ENCODE data around the gene ATP2B1.

Gene ATP2B1

GRCh38 chr12:89650239-89650638 is 58.4 kb downstream of the ATP2B1 start:
- DNase-seq, result no peak

GRCh38 chr12:89649820-89650219 is 58.8 kb downstream of the ATP2B1 start:
- no peak for DNase-seq

GRCh38 chr12:89649139-89649538 is 59.5 kb downstream of the ATP2B1 start:
- DNase-seq, result no peak

GRCh38 chr12:89648211-89648930 is 60.3 kb downstream of the ATP2B1 start:
- DNase-seq, result no peak

DNA sequence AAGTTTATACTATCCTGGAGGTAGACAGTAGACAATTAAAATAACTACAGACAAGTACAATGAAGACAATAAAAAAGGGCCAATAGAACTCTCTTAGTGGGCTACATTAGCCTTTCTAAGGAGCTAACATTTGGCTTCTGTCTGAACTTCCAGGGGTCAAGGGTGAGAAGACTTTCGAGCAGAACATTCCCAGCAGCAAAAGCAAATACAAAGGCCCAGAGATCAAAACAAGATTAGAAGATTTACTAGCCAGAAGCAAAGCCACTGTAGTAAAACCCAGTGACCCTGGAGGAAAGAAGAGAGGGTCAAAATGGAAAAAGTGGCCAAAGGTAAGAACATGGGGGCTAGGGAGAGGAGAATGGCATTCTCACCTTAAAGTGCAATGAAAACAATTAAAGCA is 63.2 kb downstream of the ATP2B1 start:
- no peak for DNase-seq

DNA sequence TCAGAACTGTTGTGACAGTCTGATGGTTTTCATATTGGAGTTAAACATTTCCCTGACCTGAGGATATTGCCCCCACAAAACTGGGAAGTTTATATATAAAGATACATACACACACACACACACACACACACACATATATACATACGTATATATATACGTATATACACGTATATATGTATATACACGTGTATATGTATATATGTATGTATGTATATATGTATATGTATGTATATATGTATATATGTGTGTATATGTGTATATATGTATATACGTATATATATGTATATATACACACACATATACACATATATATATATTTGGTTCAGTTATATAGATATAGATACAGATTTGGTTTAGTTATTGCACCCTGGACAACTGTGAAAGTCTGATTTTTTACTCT is 65.7 kb downstream of the ATP2B1 start:
- DNase-seq, result no peak

DNA sequence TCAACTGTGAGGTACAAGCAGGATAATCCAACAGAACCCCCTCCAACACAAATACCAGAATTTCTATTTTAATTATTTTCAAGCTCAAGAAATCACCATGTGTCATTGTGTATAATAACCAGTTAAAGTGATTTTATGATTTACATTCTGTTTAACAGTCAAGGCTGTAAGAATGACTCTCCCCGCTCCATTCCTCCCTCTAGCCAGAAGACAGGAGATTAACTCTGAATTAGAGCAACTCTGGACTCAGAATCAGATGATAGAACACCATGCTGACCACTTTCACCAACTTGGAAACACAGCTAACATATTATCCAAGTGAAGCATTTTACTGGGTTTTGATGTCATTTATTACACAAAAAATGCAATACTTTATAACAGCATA is 71.9 kb downstream of the ATP2B1 start:
- no peak for DNase-seq

DNA sequence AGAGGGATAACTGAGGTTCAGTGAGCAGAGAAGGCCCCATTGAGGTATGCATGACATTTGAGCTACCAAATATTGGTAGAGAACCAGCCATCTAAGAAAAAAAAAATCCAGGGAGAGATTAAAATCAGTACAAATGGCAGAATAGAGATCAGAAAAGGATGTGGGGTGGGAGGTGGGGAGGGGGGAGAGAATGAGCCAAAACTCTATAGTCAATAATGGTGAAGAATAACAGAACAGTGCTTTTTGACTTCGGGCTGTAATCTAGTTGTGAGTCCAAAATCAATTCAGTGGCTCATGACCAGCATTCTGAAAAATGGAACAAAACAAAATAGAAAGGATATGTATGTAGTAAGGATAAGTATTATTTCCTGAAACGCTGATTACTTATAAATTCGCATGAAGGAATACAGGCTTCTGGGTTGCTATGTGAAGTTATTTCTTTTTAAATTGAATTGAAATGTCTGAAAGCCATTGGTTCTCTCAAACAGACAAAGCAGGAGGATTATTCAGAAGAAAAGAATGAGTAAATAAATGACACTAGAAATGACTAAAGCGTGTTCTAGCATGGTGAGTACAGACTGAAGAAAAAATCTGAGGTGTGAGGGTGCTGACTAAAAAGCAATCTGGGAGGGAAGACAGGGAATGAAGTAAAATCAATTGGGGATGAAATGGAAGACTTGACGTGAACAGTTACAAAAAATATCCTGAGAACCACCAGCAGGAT is 72.4 kb downstream of the ATP2B1 start:
- DNase-seq, result no peak

GRCh38 chr12:89634508-89634907 is 74.1 kb downstream of the ATP2B1 start:
- no peak for DNase-seq

DNA sequence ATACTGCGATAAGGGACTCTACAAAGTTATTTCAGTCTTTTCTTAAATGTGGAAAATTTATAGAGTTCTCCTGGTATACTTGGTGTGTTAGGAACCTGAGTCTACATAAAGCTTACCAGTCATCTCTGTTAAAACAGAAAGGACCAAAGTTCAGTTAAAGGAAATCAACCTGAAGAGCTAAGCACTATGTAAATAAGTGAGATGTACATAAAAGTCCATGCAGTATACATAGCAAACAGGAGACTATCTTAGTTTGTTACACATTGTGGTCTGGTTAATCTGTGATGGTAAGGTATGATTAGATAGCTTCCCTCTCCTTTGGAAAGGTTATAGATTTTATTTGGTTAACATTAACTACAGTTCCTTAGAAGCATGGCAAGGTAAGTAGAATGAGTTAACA is 75.9 kb downstream of the ATP2B1 start:
- no peak for DNase-seq

DNA sequence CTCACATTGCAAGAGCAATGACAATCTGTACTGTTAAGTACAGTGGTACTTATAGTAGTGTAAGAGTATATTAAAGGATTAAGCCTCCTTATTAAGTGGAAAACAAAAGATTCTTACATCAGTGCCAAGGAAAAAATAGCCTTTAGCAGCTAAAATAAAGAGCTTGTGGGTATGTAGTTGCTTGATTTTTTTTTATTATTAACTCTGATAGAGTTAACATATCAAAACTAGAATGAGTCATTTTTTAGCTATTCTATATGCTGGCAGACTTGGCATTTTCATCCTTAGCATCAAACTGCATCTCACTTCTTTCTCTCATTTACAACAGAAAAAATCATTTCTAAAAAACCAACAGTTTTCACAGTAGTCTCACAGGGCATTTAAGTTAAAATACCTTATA is 86.5 kb downstream of the ATP2B1 start:
- no peak for DNase-seq

DNA sequence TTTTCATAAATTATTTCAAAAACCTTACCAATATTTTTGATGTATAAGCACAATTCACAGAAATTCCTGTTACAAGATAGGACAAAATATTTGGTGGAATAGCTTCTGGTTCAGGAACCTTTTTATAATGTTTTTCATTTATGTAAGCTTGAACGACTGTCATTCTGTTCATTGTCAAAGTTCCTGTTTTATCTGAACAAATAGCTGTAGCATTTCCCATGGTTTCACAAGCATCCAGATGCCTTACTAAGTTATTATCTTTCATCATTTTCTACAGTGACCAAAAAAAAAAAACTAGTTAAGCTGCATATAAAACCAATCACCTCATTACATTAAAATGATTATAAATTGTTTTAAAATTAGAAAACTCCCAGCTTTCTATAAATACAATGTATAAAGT is 87.1 kb downstream of the ATP2B1 start:
- no peak for DNase-seq

- DNase-seq, result no peak
These were observed 88.9 kb downstream of the ATP2B1 start for GRCh38 chr12:89619764-89620163.

GRCh38 chr12:89618113-89618862 is 90.3 kb downstream of the ATP2B1 start:
- no peak for DNase-seq

- no peak for DNase-seq
These were observed 98.3 kb downstream of the ATP2B1 start for GRCh38 chr12:89610366-89610765.

DNA sequence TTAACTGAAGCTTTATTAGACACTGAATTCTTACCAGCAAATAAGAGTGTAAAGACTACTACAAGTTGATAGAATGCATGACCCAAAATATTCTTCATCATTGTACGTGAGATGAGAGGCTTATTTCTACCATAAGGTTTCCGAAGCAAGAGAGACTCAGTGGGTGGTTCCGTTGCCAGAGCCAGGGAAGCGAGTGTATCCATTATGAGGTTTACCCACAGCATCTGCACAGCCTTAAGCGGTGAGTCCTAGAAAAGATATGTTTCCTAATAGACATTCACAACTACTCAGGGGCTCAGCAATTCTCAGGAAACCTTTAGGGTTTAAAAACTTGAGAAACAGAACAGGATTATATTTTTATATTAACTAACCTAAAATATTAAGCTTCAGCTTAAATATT is 105.0 kb downstream of the ATP2B1 start:
- no peak for DNase-seq

DNA sequence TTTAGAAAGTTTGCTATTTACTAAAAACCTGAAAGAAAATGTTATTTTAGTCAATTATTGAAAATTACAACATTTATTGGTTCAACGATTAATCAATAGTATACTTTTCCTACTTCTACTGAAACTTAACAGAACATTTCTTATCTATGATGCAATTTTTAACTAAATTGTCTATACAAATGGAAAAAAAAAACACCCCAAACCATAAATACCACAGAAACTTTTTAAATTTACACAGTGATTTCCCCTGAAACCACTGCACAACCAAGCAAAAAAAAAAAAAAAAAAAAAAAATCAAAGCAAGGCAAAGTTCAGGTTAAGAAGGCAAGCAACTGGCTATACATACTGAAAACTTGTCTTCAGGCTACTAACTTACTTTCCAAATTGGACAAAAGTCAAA is 110.9 kb downstream of the ATP2B1 start:
- no peak for DNase-seq

- no peak for DNase-seq
These were observed 111.4 kb downstream of the ATP2B1 start for GRCh38 chr12:89597210-89597609.

DNA sequence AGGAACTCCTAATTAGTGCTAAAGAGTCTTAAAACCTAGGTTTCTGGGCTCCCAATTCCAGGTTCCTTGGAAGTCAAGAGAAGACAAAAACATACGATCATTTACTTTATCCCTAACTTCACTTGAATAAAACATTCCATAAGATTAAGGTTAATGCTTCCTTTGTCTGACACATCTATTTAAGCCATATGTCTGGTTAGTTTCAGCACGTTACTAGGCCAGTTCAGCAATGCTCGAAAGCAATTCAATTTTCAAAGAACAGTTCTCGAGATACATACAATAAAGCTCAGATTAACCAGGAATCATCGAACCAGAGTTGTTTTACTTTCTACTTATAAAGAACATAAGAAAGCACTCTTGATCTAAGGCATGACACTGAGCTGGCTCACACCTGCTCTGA is 114.8 kb downstream of the ATP2B1 start:
- DNase-seq, result no peak

DNA sequence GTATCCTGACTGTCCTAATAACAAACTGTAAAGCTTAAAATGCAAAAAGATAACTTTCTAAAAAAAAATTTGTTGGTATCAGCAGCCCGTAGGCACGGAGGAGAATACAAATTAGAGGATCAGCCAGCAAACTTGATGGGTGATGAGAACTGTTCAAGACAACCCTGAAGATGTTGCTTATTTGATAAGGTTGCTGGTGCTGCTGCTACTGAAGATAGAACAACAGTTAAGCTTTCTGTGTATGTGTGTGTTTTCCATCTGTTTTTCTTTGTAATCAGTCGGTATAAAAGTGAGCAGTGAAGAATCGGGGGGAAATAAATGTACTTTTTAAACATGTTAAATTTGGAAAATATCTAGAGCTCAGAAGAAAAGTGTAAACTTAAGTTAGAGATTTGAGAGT is 115.4 kb downstream of the ATP2B1 start:
- DNase-seq, result no peak

- no peak for DNase-seq
These were observed 118.9 kb downstream of the ATP2B1 start for GRCh38 chr12:89589753-89590152.

DNA sequence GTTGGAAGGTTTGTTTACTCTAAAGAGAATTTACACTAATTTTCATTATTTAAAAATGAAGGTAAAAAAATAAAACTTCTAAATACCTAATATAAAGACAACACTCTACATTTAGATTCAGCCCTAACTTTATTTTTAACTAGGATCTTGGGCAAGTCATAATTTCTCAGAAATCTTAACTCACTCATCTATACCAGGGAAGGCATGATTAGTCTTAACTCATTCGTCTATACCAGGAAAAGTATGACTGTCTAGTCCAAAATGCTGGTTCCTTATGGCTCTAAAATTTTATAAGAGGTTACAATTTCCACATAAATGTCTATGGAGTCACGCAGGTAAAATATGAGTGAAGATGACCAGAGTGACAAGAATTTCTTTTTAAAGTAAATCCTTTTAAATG is 130.1 kb downstream of the ATP2B1 start:
- no peak for DNase-seq

- DNase-seq, result no peak
These were observed 131.9 kb downstream of the ATP2B1 start for GRCh38 chr12:89576572-89577220.

DNA sequence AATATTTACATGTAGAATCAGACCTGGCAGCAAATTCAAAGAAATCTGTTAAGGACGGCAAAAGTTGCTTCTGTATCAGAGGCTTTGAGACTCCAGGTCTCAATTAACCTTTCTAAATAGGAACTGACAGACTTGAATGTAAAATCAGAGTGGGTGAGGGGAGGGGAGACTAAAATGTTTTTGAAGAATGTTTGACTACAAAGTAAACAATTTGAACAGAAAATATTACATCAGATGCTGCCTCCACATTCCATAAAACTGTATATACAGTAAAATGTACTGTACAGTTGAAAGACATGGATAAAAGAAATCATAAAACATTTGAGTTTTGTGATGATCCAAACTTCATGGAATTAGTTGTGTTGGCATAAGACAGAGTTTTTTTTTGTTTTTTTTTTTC is 133.3 kb downstream of the ATP2B1 start:
- no peak for DNase-seq
